SJSA1 (cell line): ENCODE data around the gene SLC8A1. TPM values are rescaled to one million over a fixed set of nuclear protein-coding genes. Genes with fewer than 3 reads are reported as not detected.

ENCODE experiments used
- DNase-seq, 2 experiments: peaks; one replicate each; pipeline ENCODE4 v3.0.0-alpha.2; 2015 to 2020; ENCODE audit warnings: low spot score in 2 of 2, low read depth in 1 of 2
- H3K27ac ChIP-seq: fragments of 250-450 bp; sonication (Bioruptor Pico); 2 replicates; pipeline ENCODE4 v1.5.1; 2020; ENCODE audit warnings: mild to moderate bottlenecking, moderate library complexity
- H3K27me3 ChIP-seq: fragments of 250-450 bp; sonication (Bioruptor Pico); replicated peaks from 2 replicates; pipeline ENCODE4 v1.5.1; 2020; ENCODE audit warnings: mild to moderate bottlenecking, moderate library complexity
- H3K36me3 ChIP-seq: fragments of 250-450 bp; sonication (Bioruptor Pico); 2 replicates; pipeline ENCODE4 v1.5.1; 2020; ENCODE audit warnings: mild to moderate bottlenecking
- H3K4me1 ChIP-seq: fragments of 250-450 bp; sonication (Bioruptor Pico); replicated peaks from 2 replicates; pipeline ENCODE4 v1.6.1; 2021; ENCODE audit warnings: mild to moderate bottlenecking
- H3K4me3 ChIP-seq: fragments of 250-450 bp; sonication (Bioruptor Pico); 2 replicates; pipeline ENCODE4 v1.5.1; 2020; ENCODE audit warnings: mild to moderate bottlenecking
- H3K9me3 ChIP-seq: fragments of 250-450 bp; sonication (Bioruptor Pico); replicated peaks from 2 replicates; pipeline ENCODE4 v1.5.1; 2020; ENCODE audit warnings: mild to moderate bottlenecking
- total RNA-seq: library from RNA; depleted of rRNA; stranded (reverse); fragments of >200 nt; shearing (Covaris generic); gene quantifications from 2 replicates; pipeline ENCODE4 v1.2.3, GENCODE V29; 2014

SLC8A1 gene
- total RNA-seq, 1 experiment from 2014 or later, result 20.1 TPM

DNA sequence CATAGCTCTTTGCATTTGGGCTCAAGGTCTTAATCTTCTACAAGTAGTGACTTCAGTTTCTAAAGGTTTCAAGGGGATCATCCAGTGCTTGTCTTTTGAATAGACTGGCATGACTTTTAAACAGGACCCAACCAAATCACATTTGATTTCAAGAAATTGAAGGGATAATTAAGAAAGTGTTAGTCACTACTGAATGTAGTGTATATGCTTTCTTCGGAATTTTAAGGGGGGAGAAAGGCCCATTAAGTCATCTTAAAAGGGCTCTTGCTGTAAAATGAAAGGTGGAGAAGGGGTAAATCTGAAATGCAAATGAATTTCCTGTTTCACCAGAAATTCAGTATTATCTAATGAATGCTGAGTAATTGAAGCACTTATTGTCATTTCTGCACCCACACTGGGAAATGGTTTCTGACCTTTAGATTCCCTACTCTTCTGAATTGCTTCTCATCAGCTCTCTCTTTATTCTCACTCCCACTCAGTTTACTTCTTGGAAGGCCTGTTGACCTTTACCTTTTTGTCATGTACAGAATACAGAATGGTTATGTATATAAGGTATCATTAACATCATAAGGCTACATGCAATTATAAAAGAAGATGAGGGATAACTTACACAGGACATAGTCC, 241.4 kb downstream of the SLC8A1 start:
- H3K27ac ChIP-seq, result no peak overlapping the region
- no peak overlapping the region for H3K4me3 ChIP-seq
- H3K27me3 ChIP-seq, result no peaks in the 10 kb centered on the region
- H3K36me3 ChIP-seq, result no peaks in the 10 kb centered on the region
- no peak for DNase-seq
- no peaks in the 10 kb centered on the region for H3K9me3 ChIP-seq
- H3K4me1 ChIP-seq, result peaks cover 7% of the 10 kb centered on the region; the same call in 1 of the 2 replicates

DNA sequence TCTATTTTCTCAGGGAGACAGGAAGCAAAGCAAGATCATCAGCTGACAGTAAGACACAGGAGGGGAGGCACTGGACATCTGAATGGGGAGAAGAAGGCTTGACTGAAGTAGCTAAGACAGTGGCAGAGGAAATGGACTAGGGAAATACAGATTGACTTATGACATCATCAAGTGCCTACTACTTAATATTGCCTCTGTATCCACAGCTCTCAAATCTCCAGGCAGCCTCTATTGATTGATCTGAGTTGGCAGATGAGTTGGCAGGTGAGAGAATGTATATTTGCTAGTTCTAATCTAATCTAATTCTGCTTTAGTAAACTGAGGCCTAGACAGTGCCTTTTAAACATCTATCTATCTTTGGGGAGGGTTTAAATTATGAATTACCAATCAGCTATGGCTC, 242.1 kb downstream of the SLC8A1 start:
- no peak for DNase-seq
- Histone ChIP-seq H3K4me3 (no peak overlapping the region), H3K27me3 (no peaks in the 10 kb centered on the region)

DNA sequence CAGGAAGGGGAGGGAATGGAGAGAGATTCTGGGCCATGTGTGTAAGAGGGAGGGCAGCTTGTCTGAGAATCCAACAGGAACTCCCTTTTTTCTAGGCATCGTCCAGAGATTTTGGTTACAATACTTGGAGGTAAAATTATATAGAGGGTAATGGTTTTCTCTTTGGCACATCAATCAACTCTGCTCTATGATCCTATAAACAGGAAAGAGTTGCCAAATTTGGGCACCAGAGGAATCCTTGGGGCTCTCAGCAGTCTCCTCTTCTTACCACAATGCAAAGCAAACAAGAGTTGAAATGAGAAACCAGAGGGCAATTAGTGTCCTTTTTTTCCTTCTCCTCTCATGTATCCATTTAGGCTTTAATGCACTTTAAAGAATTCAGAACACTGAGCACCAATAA, 243.4 kb downstream of the SLC8A1 start:
- H3K36me3 ChIP-seq, result no peaks in the 10 kb centered on the region
- H3K4me3 ChIP-seq, result no peak overlapping the region
- peaks cover 7% of the 10 kb centered on the region; the same call in 1 of the 2 replicates for H3K4me1 ChIP-seq
- H3K27me3 ChIP-seq, result no peaks in the 10 kb centered on the region
- no peak overlapping the region for H3K27ac ChIP-seq
- 0 out of 2 replicates have a peak, but pooled peaks cover 3% of the 10 kb centered on the region for H3K9me3 ChIP-seq
- DNase-seq, result no peak

More for the DNA sequence above, 242.1 kb downstream of the SLC8A1 start:
- no peaks in the 10 kb centered on the region for H3K36me3 ChIP-seq
- H3K27ac ChIP-seq, result no peak overlapping the region
- 0 out of 2 replicates have a peak, but pooled peaks cover 3% of the 10 kb centered on the region for H3K9me3 ChIP-seq
- H3K4me1 ChIP-seq, result peaks cover 7% of the 10 kb centered on the region; the same call in 1 of the 2 replicates

DNA sequence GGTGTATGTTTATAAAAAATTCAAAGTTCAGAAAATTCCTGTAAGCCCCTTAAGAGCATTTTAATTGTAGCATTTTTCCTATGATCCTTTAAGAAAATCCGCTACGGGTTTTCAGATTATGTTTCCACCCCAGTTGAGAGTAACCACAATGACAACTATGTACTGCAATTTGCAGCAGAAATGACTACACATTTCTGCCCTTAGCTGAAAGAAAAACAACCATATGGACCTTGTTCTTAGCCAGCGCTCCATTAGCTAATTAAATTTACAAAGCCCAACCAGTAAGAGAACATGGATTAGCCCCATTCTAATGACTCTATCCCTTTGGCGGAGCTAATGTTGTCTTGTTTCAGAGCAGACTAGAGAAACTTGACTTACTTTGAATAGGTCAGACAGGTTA, 247.6 kb downstream of the SLC8A1 start:
- no peak for DNase-seq
- 0 out of 2 replicates have a peak, but pooled peaks cover 3% of the 10 kb centered on the region for H3K9me3 ChIP-seq
- peaks cover 4% of the 10 kb centered on the region; the same call in 1 of the 2 replicates for H3K4me1 ChIP-seq
- H3K27me3 ChIP-seq, result no peaks in the 10 kb centered on the region
- no peak overlapping the region for H3K27ac ChIP-seq
- no peak overlapping the region for H3K4me3 ChIP-seq
- no peaks in the 10 kb centered on the region for H3K36me3 ChIP-seq

DNA sequence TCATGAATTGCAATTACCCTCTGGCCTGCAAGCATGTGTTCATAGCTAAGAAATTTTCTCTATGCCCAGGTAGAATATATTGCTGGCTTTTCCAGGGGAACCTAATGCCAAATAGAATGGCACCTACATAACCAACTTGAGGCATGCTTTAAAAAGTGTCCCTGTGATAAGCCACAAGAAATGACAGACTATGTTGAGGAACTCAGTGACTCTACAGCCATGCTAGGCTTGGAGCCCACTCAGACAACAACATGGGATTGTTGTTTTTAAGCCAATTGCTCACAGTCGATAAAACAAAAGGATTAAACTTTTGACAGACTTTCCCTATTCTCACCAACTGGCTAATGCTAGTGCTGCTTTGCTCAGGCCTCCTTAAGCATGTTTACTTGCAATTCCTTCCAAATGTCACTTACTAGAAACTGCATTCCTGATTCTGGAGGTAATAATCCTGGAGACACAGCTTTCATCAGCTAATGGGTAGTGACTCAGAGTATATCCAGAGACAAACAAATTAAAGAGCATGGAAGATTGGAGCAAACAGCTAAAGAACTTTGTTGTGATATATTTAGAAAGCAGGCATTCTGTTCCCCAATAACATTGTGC, 249.0 kb downstream of the SLC8A1 start:
- H3K27ac ChIP-seq, result no peak overlapping the region
- peaks cover 4% of the 10 kb centered on the region; the same call in 1 of the 2 replicates for H3K4me1 ChIP-seq
- DNase-seq, result no peak
- H3K9me3 ChIP-seq, result 0 out of 2 replicates have a peak, but pooled peaks cover 3% of the 10 kb centered on the region
- H3K27me3 ChIP-seq, result no peaks in the 10 kb centered on the region
- no peak overlapping the region for H3K4me3 ChIP-seq
- no peaks in the 10 kb centered on the region for H3K36me3 ChIP-seq

DNA sequence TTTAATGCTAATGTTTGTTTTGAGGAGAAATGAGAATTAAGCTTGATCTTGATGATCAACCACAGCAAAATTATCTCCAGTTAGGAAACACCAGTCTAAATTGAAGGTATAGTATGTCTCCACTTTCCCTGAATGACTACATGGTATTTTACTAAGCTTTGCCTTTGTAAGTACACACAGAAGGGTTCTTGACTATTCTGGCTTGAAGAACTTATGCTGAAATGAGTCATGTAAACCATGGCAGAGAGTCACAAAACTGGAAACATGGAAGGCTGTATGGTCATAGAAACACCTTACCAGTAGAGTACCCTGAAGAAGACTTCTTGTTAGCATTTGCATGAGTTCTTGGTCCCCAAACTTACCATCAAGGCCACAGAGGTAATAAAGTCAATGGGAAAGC, 250.5 kb downstream of the SLC8A1 start:
- H3K4me1 ChIP-seq, result peaks cover 4% of the 10 kb centered on the region; the same call in 1 of the 2 replicates
- no peak overlapping the region for H3K4me3 ChIP-seq
- H3K27ac ChIP-seq, result no peak overlapping the region
- 0 out of 2 replicates have a peak, but pooled peaks cover 3% of the 10 kb centered on the region for H3K9me3 ChIP-seq
- no peaks in the 10 kb centered on the region for H3K27me3 ChIP-seq
- H3K36me3 ChIP-seq, result no peaks in the 10 kb centered on the region
- DNase-seq, result no peak

DNA sequence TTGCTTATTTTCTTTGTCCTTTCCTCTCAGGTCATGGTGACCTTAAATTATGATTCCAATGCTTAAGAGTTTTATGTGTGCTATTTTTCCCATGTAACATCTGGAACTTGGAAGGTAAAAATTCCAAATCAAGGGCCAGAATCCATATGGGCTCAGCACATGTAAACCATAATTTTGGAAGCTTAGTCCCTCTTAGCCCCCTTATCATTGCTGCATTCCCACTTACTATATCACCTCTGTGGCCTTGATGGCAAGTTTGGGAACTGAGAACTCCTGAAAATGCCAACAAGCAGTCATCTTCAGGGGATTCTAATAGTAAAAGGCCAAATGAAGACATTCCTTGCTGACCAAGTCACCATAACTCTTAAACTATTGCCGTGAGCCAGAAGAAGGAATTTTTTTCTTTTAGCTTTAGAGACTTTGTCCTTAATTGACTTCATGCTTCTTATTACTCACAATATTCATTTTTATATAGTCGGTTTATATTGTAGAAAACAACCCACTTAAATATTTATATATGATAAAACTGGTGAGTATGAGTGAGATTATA, 251.4 kb downstream of the SLC8A1 start:
- Histone ChIP-seq H3K27me3 (no peaks in the 10 kb centered on the region), H3K27ac (no peak overlapping the region), H3K36me3 (no peaks in the 10 kb centered on the region), H3K4me3 (no peak overlapping the region), H3K9me3 (0 out of 2 replicates have a peak, but pooled peaks cover 3% of the 10 kb centered on the region), H3K4me1 (peaks cover 4% of the 10 kb centered on the region; the same call in 1 of the 2 replicates)
- no peak for DNase-seq

DNA sequence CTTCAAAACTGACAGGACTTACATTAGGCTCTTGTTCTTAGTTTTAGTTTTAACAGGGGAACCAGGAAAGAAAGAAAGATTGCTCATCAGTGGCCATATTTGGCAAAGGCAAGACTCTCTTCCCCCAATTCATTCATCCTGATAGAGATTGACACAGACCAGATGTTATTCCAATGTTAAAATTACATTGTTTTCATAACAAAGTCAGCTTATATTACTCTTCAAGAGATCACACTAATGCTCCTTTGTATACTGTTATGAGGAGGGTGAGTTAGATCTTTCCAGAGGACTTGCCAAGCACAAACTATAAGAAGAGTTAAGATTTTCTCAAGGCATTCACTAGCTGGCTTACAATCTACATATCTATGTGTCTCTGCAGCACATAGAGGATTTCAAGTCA, 252.1 kb downstream of the SLC8A1 start:
- Histone ChIP-seq H3K9me3 (no peaks in the 10 kb centered on the region), H3K27me3 (no peaks in the 10 kb centered on the region), H3K27ac (no peak overlapping the region), H3K4me3 (no peak overlapping the region), H3K36me3 (no peaks in the 10 kb centered on the region), H3K4me1 (peaks cover 4% of the 10 kb centered on the region; the same call in 1 of the 2 replicates)
- DNase-seq, result no peak

DNA sequence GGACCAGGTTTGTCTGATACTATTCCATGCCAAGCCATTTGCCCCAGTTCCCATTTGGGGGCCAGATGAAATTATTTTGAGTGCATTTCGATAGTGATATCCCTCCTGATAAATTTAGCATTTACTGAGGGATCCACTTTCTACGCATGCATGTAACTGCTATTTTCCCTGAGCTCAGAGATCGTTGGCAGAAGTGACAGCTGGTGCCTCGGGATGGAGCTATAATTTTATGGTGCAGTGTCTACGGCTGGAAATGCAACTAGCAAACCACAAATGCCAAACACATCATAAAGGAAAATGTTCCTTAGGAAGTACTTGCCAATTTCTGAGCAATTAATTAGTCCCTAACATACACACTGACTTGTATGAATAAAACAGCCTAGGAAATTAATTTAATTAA, 254.8 kb downstream of the SLC8A1 start:
- DNase-seq, result no peak
- Histone ChIP-seq H3K27ac (no peak overlapping the region), H3K4me3 (no peak overlapping the region), H3K27me3 (no peaks in the 10 kb centered on the region), H3K36me3 (no peaks in the 10 kb centered on the region), H3K4me1 (no peaks in the 10 kb centered on the region), H3K9me3 (no peaks in the 10 kb centered on the region)

DNA sequence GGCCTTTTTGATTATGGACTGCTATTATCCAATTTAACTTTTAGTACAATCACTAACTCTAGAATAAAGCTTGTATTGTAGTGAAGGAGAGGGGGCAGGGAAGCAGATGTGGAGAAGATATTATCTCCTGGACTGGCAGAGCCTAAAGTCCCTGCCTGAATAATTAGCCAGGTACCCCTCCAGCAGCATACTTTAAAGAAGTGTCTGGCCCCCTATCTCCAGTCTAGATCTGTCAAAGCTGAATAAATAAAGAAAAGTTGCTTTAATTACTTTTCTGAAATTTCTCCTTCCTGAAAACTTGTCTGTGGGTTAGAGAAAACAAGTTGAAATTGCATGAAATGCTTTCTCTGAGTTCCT, 258.2 kb downstream of the SLC8A1 start:
- DNase-seq, result no peak
- H3K27me3 ChIP-seq, result no peaks in the 10 kb centered on the region
- no peaks in the 10 kb centered on the region for H3K36me3 ChIP-seq
- no peak overlapping the region for H3K4me3 ChIP-seq
- no peaks in the 10 kb centered on the region for H3K9me3 ChIP-seq
- no peaks in the 10 kb centered on the region for H3K4me1 ChIP-seq
- H3K27ac ChIP-seq, result no peak overlapping the region

DNA sequence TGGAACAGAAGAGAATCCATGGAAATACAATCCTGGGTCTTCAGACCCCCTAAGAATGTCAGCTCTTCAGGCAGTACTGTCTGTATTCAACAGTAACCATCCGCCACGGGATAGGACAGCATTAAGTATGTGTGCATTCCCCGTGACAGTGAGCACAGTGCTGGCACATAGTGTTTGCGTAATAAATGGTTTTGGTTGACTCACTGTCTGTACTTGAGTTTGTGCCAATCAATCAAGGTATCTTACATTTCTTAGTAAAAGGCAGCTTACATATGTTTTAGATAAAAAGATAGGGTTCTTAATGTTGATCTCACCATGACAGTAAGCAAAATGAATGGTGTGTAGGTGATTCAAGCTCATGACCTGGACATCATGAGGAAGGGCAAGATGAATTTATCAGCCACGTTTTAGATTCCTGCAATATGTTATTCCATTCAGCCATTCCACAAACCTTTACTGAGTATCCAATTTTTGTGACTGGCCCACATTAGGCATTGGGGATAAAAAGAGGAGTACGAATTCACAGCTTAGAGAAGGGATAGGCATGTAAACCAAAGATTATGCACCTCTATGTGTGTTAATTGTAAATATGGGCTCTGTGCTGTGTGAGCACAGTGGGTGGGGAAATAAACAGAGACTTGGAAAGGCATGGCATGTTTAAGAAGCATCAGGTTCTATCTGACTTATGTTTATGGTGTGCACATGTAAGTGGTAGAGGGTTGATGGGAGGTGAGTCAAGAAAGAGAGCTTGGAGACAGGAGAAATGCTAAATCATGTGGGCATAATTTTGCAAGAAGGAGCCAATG, 258.8 kb downstream of the SLC8A1 start:
- Histone ChIP-seq H3K9me3 (no peaks in the 10 kb centered on the region), H3K27me3 (no peaks in the 10 kb centered on the region), H3K4me1 (no peaks in the 10 kb centered on the region), H3K27ac (no peak overlapping the region), H3K4me3 (no peak overlapping the region), H3K36me3 (no peaks in the 10 kb centered on the region)
- DNase-seq, result no peak

DNA sequence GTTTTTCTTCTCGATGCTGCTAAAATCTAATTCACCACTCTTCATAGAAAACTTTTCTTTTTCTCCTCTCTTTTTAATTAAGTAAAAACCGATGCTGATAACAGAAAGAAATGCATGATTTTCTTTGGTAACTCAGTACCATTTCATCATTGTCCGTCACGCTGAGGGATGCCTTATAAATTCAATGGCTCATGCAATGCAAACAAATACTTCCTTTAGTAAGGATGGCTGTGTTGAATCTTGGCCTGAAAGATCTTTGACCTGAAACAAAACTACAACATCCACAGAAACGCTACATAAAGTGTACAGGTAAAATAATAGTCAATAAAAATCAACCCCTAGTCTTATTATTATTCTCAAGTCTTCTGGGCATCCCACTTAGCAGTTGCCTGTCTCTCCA, 261.4 kb downstream of the SLC8A1 start:
- H3K27ac ChIP-seq, result no peak overlapping the region
- H3K36me3 ChIP-seq, result no peaks in the 10 kb centered on the region
- H3K4me3 ChIP-seq, result no peak overlapping the region
- DNase-seq, result no peak
- H3K4me1 ChIP-seq, result no peaks in the 10 kb centered on the region
- H3K9me3 ChIP-seq, result no peaks in the 10 kb centered on the region
- no peaks in the 10 kb centered on the region for H3K27me3 ChIP-seq

DNA sequence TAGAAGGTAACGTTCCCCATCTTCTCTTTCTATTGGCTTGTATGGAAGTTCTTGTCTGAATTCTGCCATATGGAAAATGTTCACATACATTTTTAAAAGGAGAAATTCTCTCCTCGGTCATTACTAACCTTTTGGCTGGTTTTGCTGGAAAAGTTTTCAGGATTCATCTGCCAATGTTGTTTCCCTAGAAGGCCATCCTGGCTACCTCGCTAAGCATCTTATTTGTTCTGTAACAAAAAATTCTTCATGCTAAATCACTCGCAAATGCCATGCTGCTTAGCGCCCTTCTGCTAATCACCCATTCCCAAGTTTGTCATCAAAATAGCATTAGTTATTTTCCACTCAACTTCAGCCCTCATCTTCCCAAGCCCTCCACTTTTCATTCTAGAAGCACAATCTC, 262.0 kb downstream of the SLC8A1 start:
- no peaks in the 10 kb centered on the region for H3K36me3 ChIP-seq
- DNase-seq, result no peak
- no peak overlapping the region for H3K27ac ChIP-seq
- no peak overlapping the region for H3K4me3 ChIP-seq
- no peaks in the 10 kb centered on the region for H3K9me3 ChIP-seq
- no peaks in the 10 kb centered on the region for H3K4me1 ChIP-seq
- no peaks in the 10 kb centered on the region for H3K27me3 ChIP-seq

DNA sequence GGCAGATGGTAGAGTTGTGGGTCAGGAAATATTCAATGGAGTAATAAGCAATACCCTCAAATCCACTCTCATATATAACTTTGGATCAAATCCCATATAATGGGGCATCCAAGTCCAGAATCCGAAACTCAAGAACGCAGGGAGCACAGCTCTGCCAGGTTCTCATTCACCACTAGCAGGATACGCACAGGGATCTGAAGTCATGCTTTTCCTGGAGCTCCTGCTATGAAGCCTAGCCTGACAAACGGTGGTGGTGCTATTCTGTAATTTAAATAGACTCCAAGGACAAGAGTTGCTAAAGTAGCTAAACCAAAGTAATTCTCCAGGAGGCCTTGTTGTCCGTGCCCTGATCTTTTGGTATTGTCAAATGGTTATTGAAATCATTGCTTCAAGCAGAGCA, 264.8 kb downstream of the SLC8A1 start:
- Histone ChIP-seq H3K4me3 (no peak overlapping the region), H3K27ac (no peak overlapping the region), H3K27me3 (no peaks in the 10 kb centered on the region), H3K36me3 (no peaks in the 10 kb centered on the region), H3K9me3 (no peaks in the 10 kb centered on the region), H3K4me1 (no peaks in the 10 kb centered on the region)
- no peak for DNase-seq
